GM21515 (cell line): ENCODE results near the gene AMTN.
"Not testable (repeated sequence)": the region's sequence is repeated elsewhere in the genome, so short reads cannot be mapped to it uniquely, and the experiment has no call there.

Experiments used
- ATAC-seq: cut with Tn5 transposase; IDR thresholded peaks from one replicate; pipeline ENCODE4 v1.9.1; 2021; ENCODE audit not compliant: unreplicated experiment

Gene AMTN

GRCh38 chr4:70518269-70518668 lies at the start of gene AMTN:
Gene AMTN, plus strand, starts transcription at chr4:70518569. Its CDS starts 209 bp downstream, at chr4:70518778.
- ATAC-seq, result no peak

GRCh38 chr4:70471897-70472296 lies 46.5 kb upstream of the AMTN start, which contains the start of gene MUC7:
Gene MUC7, plus strand, starts transcription at chr4:70472197. Its CDS starts 1,825 bp downstream, at chr4:70474022.
- ATAC-seq, result no peak

- no peak for ATAC-seq
These were observed 44.7 kb upstream of the AMTN start for GRCh38 chr4:70473679-70474078.

GRCh38 chr4:70488748-70489147 lies 29.6 kb upstream of the AMTN start:
- ATAC-seq, result no peak

- no peak for ATAC-seq
These were observed 22.1 kb upstream of the AMTN start for GRCh38 chr4:70496231-70496630.

GRCh38 chr4:70501838-70502237 lies 16.5 kb upstream of the AMTN start:
- ATAC-seq, result not testable (repeated sequence)

GRCh38 chr4:70504733-70505132 lies 13.6 kb upstream of the AMTN start:
- no peak for ATAC-seq

- peak; percentile 98 for ATAC-seq
These were observed 13.1 kb upstream of the AMTN start for GRCh38 chr4:70505151-70505748.

- no peak for ATAC-seq
These were observed 9.6 kb upstream of the AMTN start for GRCh38 chr4:70508801-70509200.

GRCh38 chr4:70511365-70511764 lies 7.0 kb upstream of the AMTN start:
- no peak for ATAC-seq

GRCh38 chr4:70515367-70516250 lies 2.8 kb upstream of the AMTN start:
- ATAC-seq, result no peak

- no peak for ATAC-seq
These were observed 347 bp downstream of the AMTN start for GRCh38 chr4:70518716-70519115.

GRCh38 chr4:70522626-70523025 lies 4.3 kb downstream of the AMTN start:
- ATAC-seq, result no peak

GRCh38 chr4:70530997-70531396 lies 12.6 kb downstream of the AMTN start:
- ATAC-seq, result no peak

- no peak for ATAC-seq
These were observed 13.6 kb downstream of the AMTN start for GRCh38 chr4:70531981-70532380.

- no peak for ATAC-seq
These were observed 14.8 kb downstream of the AMTN start for GRCh38 chr4:70533211-70533610.

GRCh38 chr4:70533791-70534190 lies 15.4 kb downstream of the AMTN start:
- ATAC-seq, result no peak

- not testable (repeated sequence) for ATAC-seq
These were observed 16.5 kb downstream of the AMTN start for GRCh38 chr4:70534886-70535285.

GRCh38 chr4:70538869-70539268 lies 20.5 kb downstream of the AMTN start:
- ATAC-seq, result no peak

- ATAC-seq, result no peak
These were observed 26.0 kb downstream of the AMTN start for GRCh38 chr4:70544279-70544868.

GRCh38 chr4:70556856-70557255 lies 38.5 kb downstream of the AMTN start:
- ATAC-seq, result no peak
